ENCODE data around the gene DICER1.

Gene DICER1

GRCh38 chr14:95072310-95072905 is 84.9 kb downstream of the DICER1 start:
- no peak for TF ChIP-seq CTCF (IDR thresholded peaks at IDR 0.05)
- Histone ChIP-seq H3K4me3 (no peak overlapping the region), H3K4me1 (no peaks in the 10 kb centered on the region), H3K27ac (no peak overlapping the region), H3K9me3 (no peaks in the 10 kb centered on the region), H3K27me3 (peaks cover 0 to 25% of the 10 kb centered on the region in 2 donors), H3K36me3 (no peaks in the 10 kb centered on the region)
- no peak for DNase-seq
- intact Hi-C loops (cut with DNase I; ENCODE audit: low total_unique reads): no loop called here

- Histone ChIP-seq H3K27ac (no peak overlapping the region), H3K27me3 (peaks cover 0 to 25% of the 10 kb centered on the region in 2 donors), H3K4me1 (no peaks in the 10 kb centered on the region), H3K36me3 (no peaks in the 10 kb centered on the region), H3K9me3 (no peaks in the 10 kb centered on the region), H3K4me3 (no peak overlapping the region)
- TF ChIP-seq CTCF (IDR thresholded peaks at IDR 0.05): no peak
- DNase-seq: no peak
- intact Hi-C loops (cut with DNase I; ENCODE audit: low total_unique reads): no loop called here
These were observed 85.6 kb downstream of the DICER1 start for GRCh38 chr14:95071649-95072280.

GRCh38 chr14:95070748-95071435 is 86.4 kb downstream of the DICER1 start:
- TF ChIP-seq CTCF (IDR thresholded peaks at IDR 0.05): no peak

DNA sequence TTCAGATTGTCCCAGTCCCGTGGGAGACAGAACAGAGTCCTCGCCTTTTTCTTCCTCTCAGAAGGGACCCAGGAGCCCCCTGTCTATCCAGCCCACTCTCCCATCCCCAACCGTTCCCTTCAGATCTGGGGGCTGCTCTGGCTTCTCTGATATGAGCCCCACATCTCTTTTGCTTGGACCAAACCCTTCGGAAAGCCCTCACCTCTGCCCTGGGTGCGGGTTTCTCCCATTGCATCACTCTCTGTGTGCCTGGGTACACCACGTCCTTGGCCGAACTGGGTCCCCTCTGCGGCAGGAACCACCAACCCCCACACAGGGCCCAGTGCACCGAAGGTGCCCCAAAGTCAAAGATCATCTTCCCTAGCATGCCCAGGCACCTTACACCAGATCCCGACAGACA is 87.8 kb downstream of the DICER1 start:
- intact Hi-C loops (cut with DNase I; ENCODE audit: low total_unique reads): no loop called here
- no peaks in the 10 kb centered on the region for H3K9me3 ChIP-seq
- peaks cover 0 to 25% of the 10 kb centered on the region in 2 donors for H3K27me3 ChIP-seq
- DNase-seq: no peak
- TF ChIP-seq CTCF (IDR thresholded peaks at IDR 0.05): no peak
- H3K36me3 ChIP-seq: no peaks in the 10 kb centered on the region
- no peaks in the 10 kb centered on the region for H3K4me1 ChIP-seq
- no peak overlapping the region for H3K4me3 ChIP-seq
- no peak overlapping the region for H3K27ac ChIP-seq

More at GRCh38 chr14:95070748-95071435, 86.4 kb downstream of the DICER1 start:
- no peak for DNase-seq
- peaks cover 0 to 25% of the 10 kb centered on the region in 2 donors for H3K27me3 ChIP-seq
- H3K27ac ChIP-seq: no peak overlapping the region
- intact Hi-C loops (cut with DNase I; ENCODE audit: low total_unique reads): no loop called here
- H3K9me3 ChIP-seq: no peaks in the 10 kb centered on the region
- H3K4me1 ChIP-seq: no peaks in the 10 kb centered on the region
- H3K36me3 ChIP-seq: no peaks in the 10 kb centered on the region
- no peak overlapping the region for H3K4me3 ChIP-seq

- TF ChIP-seq CTCF (IDR thresholded peaks at IDR 0.05): no peak
- H3K9me3 ChIP-seq: no peaks in the 10 kb centered on the region
- peaks cover 0 to 25% of the 10 kb centered on the region in 2 donors for H3K27me3 ChIP-seq
- H3K36me3 ChIP-seq: no peaks in the 10 kb centered on the region
- no peaks in the 10 kb centered on the region for H3K4me1 ChIP-seq
- no peak overlapping the region for H3K27ac ChIP-seq
- intact Hi-C loops (cut with DNase I; ENCODE audit: low total_unique reads): no loop called here
- DNase-seq: peak in 1 of 2 donors; percentile 60
- no peak overlapping the region for H3K4me3 ChIP-seq
These were observed 88.3 kb downstream of the DICER1 start for GRCh38 chr14:95069018-95069417.
